ENCODE data around the gene NDUFB6. TPM values are rescaled to one million over a fixed set of nuclear protein-coding genes. Genes with fewer than 3 reads are reported as not detected.

The NDUFB6 gene
- polyA plus RNA-seq, 2 of the 4 experiments (the other 2 are of a cell fraction): 91.0 to 158 TPM

- Histone ChIP-seq H3K4me2 (no peak overlapping the region), H3K4me1 (no peaks in the 10 kb centered on the region), H3K9me3 (no peaks in the 10 kb centered on the region; the same call in 2 of the 3 replicates), H3K4me3 (no peak overlapping the region), H3K27ac (no peak overlapping the region)
- FAIRE-seq (no peak), ATAC-seq (no peak), DNase-seq (ENCODE audit: low read depth in 1 of 2, low spot score in 1 of 2) (no peak)
- 26% methylated on average over 4 of the region's 4 CpGs for WGBS (ENCODE audit: missing lambda C conversion rate)
- ChIA-PET POLR2A (no interaction called here), CTCF (interaction anchor here (0.8 to 1.5 kb wide), 3 partner anchors 8 to 16 kb away, joined by 3 to 8 read pairs (median 6); no protein-coding TSS in a partner anchor)
- no peak for TF ChIP-seq E2F6 (IDR thresholded peaks at IDR 0.05; ENCODE audit: borderline replicate concordance, low read depth)
- TF ChIP-seq MAZ (IDR thresholded peaks at IDR 0.05; ENCODE audit: borderline replicate concordance, low read depth, low read length): no peak
- TF ChIP-seq HEYL (CRISPR knock-in tag; IDR thresholded peaks at IDR 0.05): no peak
- no peak for TF ChIP-seq RCOR1 (IDR thresholded peaks at IDR 0.05; ENCODE audit: low read depth, low read length)
- no peak for TF ChIP-seq KDM5A (IDR thresholded peaks at IDR 0.05)
- TF ChIP-seq MAX (IDR thresholded peaks at IDR 0.05): no peak
- no peak for TF ChIP-seq RNF2 (IDR thresholded peaks at IDR 0.05; ENCODE audit: borderline replicate concordance, low read depth)
- no peak for TF ChIP-seq FOSL2 (IDR thresholded peaks at IDR 0.05)
- TF ChIP-seq FOSL2 (CRISPR knock-in tag; IDR thresholded peaks at IDR 0.05): no peak
- no peak for TF ChIP-seq TP53 (CRISPR knock-in tag; IDR thresholded peaks at IDR 0.05)
- no peak for TF ChIP-seq REST (IDR thresholded peaks at IDR 0.05)
- no peak for TF ChIP-seq HOXA7 (CRISPR knock-in tag; IDR thresholded peaks at IDR 0.05)
- TF ChIP-seq TFCP2L1 (CRISPR knock-in tag; IDR thresholded peaks at IDR 0.05): no peak
- no peak for TF ChIP-seq ZC3H11A (IDR thresholded peaks at IDR 0.05)
- TF ChIP-seq GATA3 (IDR thresholded peaks at IDR 0.05; ENCODE audit: borderline replicate concordance): no peak
- no peak for TF ChIP-seq EHMT2 (IDR thresholded peaks at IDR 0.05; ENCODE audit: low read depth)
- TF ChIP-seq ZNF302 (CRISPR knock-in tag; IDR thresholded peaks at IDR 0.05): no peak
Observed at GRCh38 chr9:32596096-32596865, 23.3 kb upstream of the NDUFB6 start.

- ChIA-PET POLR2A (no interaction called here), CTCF (interaction anchor here (1.1 to 17.6 kb wide), 7 partner anchors 11 to 380 kb away, joined by 9 to 434 read pairs (median 30); partner anchors contain the start of gene TMEM215)
- FAIRE-seq (no peak), DNase-seq (ENCODE audit: low read depth in 1 of 2, low spot score in 1 of 2) (no peak), ATAC-seq (peak in 1 of 2 experiments; percentile 43; a peak in 1 of 6 replicates)
- Histone ChIP-seq H3K27ac (peak overlapping the region in 1 of 2 experiments; percentile 8; a peak in 1 of 6 replicates), H3K4me2 (no peak overlapping the region), H3K4me1 (no peaks in the 10 kb centered on the region), H3K9me3 (no peaks in the 10 kb centered on the region), H3K4me3 (no peak overlapping the region)
- WGBS (ENCODE audit: missing lambda C conversion rate): 0% methylated on average over 1 of the region's 1 CpG
- TF ChIP-seq CBX2 (IDR thresholded peaks at IDR 0.05; ENCODE audit: borderline replicate concordance, low read depth) (no peak), ZNF302 (CRISPR knock-in tag; IDR thresholded peaks at IDR 0.05) (no peak), ZC3H11A (IDR thresholded peaks at IDR 0.05) (no peak), RAD21 (conservative IDR thresholded peaks at IDR 0.05 in 1 of 2, IDR thresholded peaks at IDR 0.05 in 1 of 2) (no peak)
Observed at GRCh38 chr9:32590898-32591297, 17.9 kb upstream of the NDUFB6 start.

Data from A549 (cell line).